SK-N-SH (cell line): ENCODE results near the gene CSNK1E.

ENCODE experiments used
- CTCF ChIP-seq: fragments of 200-600 bp; sonication (generic); IDR thresholded peaks from 2 replicates; pipeline ENCODE4 v1.6.1; 2017; ENCODE audit warnings: antibody characterized with exemption, mild to moderate bottlenecking, moderate library complexity
- JUND ChIP-seq: IDR thresholded peaks from 2 replicates; pipeline ENCODE4 v1.4.0; 2012
- NRF1 ChIP-seq: IDR thresholded peaks from 2 replicates; pipeline ENCODE4 v1.6.1; 2012; ENCODE audit warnings: low read depth, mild to moderate bottlenecking, low read length
- RAD21 ChIP-seq: IDR thresholded peaks from 2 replicates; pipeline ENCODE4 v1.6.1; 2012; ENCODE audit warnings: mild to moderate bottlenecking, low read length
- SIN3A ChIP-seq: IDR thresholded peaks from 2 replicates; pipeline ENCODE4 v1.6.1; 2012; ENCODE audit warnings: low read depth, mild to moderate bottlenecking, low read length, moderate library complexity, borderline replicate concordance
- ZBTB33 ChIP-seq: IDR thresholded peaks from 2 replicates; pipeline ENCODE4 v1.4.0; 2012; ENCODE audit warnings: low read depth, borderline replicate concordance

GRCh38 chr22:38300197-38300945 lies 16.9 kb downstream of the CSNK1E start:
- TF ChIP-seq CTCF (no peak), NRF1 (no peak), RAD21 (no peak), JUND (no peak), SIN3A (no peak), ZBTB33 (no peak)
